K562 (cell line): ENCODE data around the gene ZNF48. TPM values are rescaled to one million over a fixed set of nuclear protein-coding genes. Genes with fewer than 3 reads are reported as not detected.

Experiments
- BRD9 ChIP-seq: fragments of 450-650 bp; IDR thresholded peaks from 2 replicates; pipeline ENCODE4 v1.6.1; 2018; ENCODE audit warnings: low read depth; ENCODE audit not compliant: partially characterized antibody
- FOXP1 ChIP-seq: sonication (generic); formaldehyde crosslinking; IDR thresholded peaks from 2 replicates; pipeline ENCODE4 v1.8.0; 2022; ENCODE audit warnings: mild to moderate bottlenecking, missing genetic modification reagents
- L3MBTL2 ChIP-seq: fragments of 450-650 bp; IDR thresholded peaks from 2 replicates; pipeline ENCODE4 v1.6.1; 2016; ENCODE audit warnings: mild to moderate bottlenecking, moderate library complexity
- MIER1 ChIP-seq: fragments of 450-650 bp; IDR thresholded peaks from 2 replicates; pipeline ENCODE4 v1.6.1; 2016; ENCODE audit warnings: antibody characterized with exemption, mild to moderate bottlenecking, low read depth
- MYC ChIP-seq, 2 experiments: fragments of 250-450 bp in 1 of 2; sonication (Bioruptor Pico) in 1 of 2; IDR thresholded peaks; 2 replicates each; pipeline versions ENCODE4 v1.5.1 to v1.6.1; 2012 to 2021; ENCODE audit warnings: low read depth in 2 of 2, borderline replicate concordance in 1 of 2, improper control_type of control experiment in 1 of 2, low read length in 1 of 2, mild to moderate bottlenecking in 1 of 2, moderate library complexity in 1 of 2
- NR3C1 ChIP-seq: sonication (generic); formaldehyde crosslinking; IDR thresholded peaks from 2 replicates; pipeline ENCODE4 v1.8.1; 2022; ENCODE audit warnings: missing genetic modification reagents
- PRMT5 ChIP-seq: sonication (generic); formaldehyde crosslinking; IDR thresholded peaks from 2 replicates; pipeline ENCODE4 v1.5.0; 2020; ENCODE audit warnings: missing genetic modification reagents
- RFX1 ChIP-seq: fragments of 450-650 bp; IDR thresholded peaks from 2 replicates; pipeline ENCODE4 v1.6.1; 2016; ENCODE audit warnings: mild to moderate bottlenecking, moderate library complexity
- SIN3B ChIP-seq: fragments of 450-650 bp; IDR thresholded peaks from 2 replicates; pipeline ENCODE4 v1.6.1; 2017; ENCODE audit warnings: low read depth, mild to moderate bottlenecking, moderate library complexity
- SLC30A9 ChIP-seq: fragments of 250-450 bp; sonication (Bioruptor Pico); IDR thresholded peaks from 2 replicates; pipeline ENCODE4 v1.8.0; 2022; ENCODE audit warnings: mild to moderate bottlenecking, moderate library complexity
- TAF9B ChIP-seq: fragments of 450-650 bp; IDR thresholded peaks from 2 replicates; pipeline ENCODE4 v1.6.1; 2018; ENCODE audit warnings: mild to moderate bottlenecking; ENCODE audit not compliant: partially characterized antibody
- TFAM ChIP-seq: fragments of 250-450 bp; sonication (Bioruptor Pico); conservative IDR thresholded peaks from 2 replicates; pipeline ENCODE4 v1.5.0; 2021; ENCODE audit warnings: mild to moderate bottlenecking, moderate library complexity
- ZFP36 ChIP-seq: fragments of 150-350 bp; IDR thresholded peaks from 2 replicates; pipeline ENCODE4 v1.6.1; 2018; ENCODE audit warnings: low read length, low read depth; ENCODE audit not compliant: partially characterized antibody
- ZKSCAN8 ChIP-seq: fragments of 200-800 bp; sonication (Bioruptor generic); IDR thresholded peaks from 2 replicates; pipeline ENCODE4 v1.6.1; 2016; ENCODE audit warnings: missing genetic modification characterization, missing compliant biosample characterization
- ZNF212 ChIP-seq: fragments of 450-650 bp; formaldehyde crosslinking; IDR thresholded peaks from 2 replicates; pipeline ENCODE4 v1.4.0; 2020; ENCODE audit warnings: mild to moderate bottlenecking
- polyA plus RNA-seq, 8 experiments: library from polyadenylated mRNA; depleted of rRNA in 4 of 8; stranded (reverse) in 5 of 8; unstranded in 3 of 8; fragments of >200 nt; fragmentation: Nextera tagmentation in 2 of 8; fragmentation: Illumina TruSeq in 1 of 8; extraction: Ambion mirVana in 2 of 8; extraction: Trizol in 1 of 8; gene quantifications; 2 replicates each; pipeline versions ENCODE4 v1.2.1 to v1.2.3, GENCODE V29; 2011 to 2014; ENCODE audit warnings: inconsistent platforms in 1 of 8, missing spikeins in 1 of 8
- total RNA-seq, 7 experiments: library from RNA; depleted of rRNA in 6 of 7; stranded (reverse); fragments of >200 nt in 6 of 7; fragmentation: Illumina TruSeq in 2 of 7; extraction: Trizol in 2 of 7; gene quantifications; 2 replicates each; pipeline versions ENCODE4 v1.2.1 to v1.2.3, GENCODE V29; 2011 to 2021; ENCODE audit warnings: low replicate concordance in 1 of 7
- TF ChIP-seq, protein P1 (sequence below): sonication (generic); formaldehyde crosslinking; IDR thresholded peaks from 2 replicates; pipeline ENCODE4 v1.8.0; 2022; ENCODE audit warnings: mild to moderate bottlenecking, missing genetic modification reagents
- TF ChIP-seq, protein P2 (sequence below): fragments of 200-400 bp; formaldehyde crosslinking; IDR thresholded peaks from 2 replicates; pipeline ENCODE4 v1.6.1; 2017; ENCODE audit warnings: mild to moderate bottlenecking, low read depth, low read length, moderate library complexity
- TF ChIP-seq, protein P3 (sequence below): IDR thresholded peaks from 2 replicates; pipeline ENCODE4 v1.6.1; 2011; ENCODE audit not compliant: insufficient read length; ENCODE audit errors: extremely low read depth
- TF ChIP-seq, protein P4 (sequence below): sonication (generic); IDR thresholded peaks from 2 replicates; pipeline ENCODE4 v1.6.1; 2016

The ZNF48 gene
- total and polyA plus RNA-seq, 9 of the 15 experiments (the other 6 are each of a cell fraction or from before 2014, with no cell fraction given), result 0.38 to 11.6 (median 4.7) TPM

DNA sequence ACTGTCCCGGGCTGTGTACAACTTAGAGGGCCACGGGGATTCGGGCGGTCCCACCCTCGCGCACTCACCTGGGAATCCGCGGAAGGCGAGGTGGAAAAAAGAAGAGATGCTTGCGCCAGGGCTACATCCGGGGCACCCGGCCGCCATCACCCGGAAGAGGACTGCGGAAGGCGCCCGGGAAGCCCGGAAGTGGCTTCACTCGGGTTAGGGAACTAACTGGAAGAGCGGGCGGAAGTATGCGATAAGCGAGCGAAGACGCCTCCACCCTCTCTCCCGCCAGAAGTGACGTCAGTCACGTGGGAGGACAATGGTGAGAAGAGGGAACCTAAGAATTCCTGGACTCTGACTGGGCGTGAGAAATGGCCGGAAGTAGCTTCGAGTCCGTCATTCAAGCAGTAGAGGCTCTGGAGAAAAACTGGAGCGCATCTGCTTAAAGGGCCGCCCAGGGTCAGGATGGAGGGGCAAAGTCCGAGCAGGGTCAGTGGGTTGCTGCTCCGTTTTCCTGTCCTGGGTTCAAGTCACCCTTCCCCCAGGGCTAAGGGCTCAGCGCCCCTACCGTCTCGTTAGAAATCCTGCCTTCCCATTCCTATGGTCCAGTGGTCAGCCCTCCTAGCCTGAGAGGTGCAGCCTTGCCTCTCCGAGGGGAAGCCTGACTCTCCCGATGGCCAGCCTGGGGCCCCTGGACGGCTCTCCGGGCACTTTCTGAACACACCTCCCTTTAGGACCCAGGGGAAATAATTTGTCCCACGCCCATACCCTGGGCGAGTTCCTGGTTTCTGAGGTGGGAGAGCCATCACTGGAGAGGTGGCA is 39.9 kb upstream of the ZNF48 start, which contains the start of gene CD2BP2 (continued):
- TF ChIP-seq BRD9, result no peak
- TF ChIP-seq TFAM, result no peak
- TF ChIP-seq, protein P1, sequence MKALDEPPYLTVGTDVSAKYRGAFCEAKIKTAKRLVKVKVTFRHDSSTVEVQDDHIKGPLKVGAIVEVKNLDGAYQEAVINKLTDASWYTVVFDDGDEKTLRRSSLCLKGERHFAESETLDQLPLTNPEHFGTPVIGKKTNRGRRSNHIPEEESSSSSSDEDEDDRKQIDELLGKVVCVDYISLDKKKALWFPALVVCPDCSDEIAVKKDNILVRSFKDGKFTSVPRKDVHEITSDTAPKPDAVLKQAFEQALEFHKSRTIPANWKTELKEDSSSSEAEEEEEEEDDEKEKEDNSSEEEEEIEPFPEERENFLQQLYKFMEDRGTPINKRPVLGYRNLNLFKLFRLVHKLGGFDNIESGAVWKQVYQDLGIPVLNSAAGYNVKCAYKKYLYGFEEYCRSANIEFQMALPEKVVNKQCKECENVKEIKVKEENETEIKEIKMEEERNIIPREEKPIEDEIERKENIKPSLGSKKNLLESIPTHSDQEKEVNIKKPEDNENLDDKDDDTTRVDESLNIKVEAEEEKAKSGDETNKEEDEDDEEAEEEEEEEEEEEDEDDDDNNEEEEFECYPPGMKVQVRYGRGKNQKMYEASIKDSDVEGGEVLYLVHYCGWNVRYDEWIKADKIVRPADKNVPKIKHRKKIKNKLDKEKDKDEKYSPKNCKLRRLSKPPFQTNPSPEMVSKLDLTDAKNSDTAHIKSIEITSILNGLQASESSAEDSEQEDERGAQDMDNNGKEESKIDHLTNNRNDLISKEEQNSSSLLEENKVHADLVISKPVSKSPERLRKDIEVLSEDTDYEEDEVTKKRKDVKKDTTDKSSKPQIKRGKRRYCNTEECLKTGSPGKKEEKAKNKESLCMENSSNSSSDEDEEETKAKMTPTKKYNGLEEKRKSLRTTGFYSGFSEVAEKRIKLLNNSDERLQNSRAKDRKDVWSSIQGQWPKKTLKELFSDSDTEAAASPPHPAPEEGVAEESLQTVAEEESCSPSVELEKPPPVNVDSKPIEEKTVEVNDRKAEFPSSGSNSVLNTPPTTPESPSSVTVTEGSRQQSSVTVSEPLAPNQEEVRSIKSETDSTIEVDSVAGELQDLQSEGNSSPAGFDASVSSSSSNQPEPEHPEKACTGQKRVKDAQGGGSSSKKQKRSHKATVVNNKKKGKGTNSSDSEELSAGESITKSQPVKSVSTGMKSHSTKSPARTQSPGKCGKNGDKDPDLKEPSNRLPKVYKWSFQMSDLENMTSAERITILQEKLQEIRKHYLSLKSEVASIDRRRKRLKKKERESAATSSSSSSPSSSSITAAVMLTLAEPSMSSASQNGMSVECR (CRISPR knock-in tag), result peak; percentile 76
- no peak for TF ChIP-seq ZFP36
- no peak for TF ChIP-seq ZKSCAN8 (CRISPR knock-in tag)
- no peak for TF ChIP-seq ZNF212 (CRISPR knock-in tag)
- peak; percentile 71; the same call in 1 of the 2 replicates for TF ChIP-seq SIN3B
- peak; percentile 63; the same call in 1 of the 2 replicates for TF ChIP-seq MYC (IDR thresholded peaks at IDR 0.05; ENCODE audit: low read depth, low read length)
- peak; percentile 42; the same call in 1 of the 2 replicates for TF ChIP-seq MYC (CRISPR knock-in tag; IDR thresholded peaks at IDR 0.05; ENCODE audit: borderline replicate concordance, low read depth)
- TF ChIP-seq TAF9B, result peak; percentile 83
- TF ChIP-seq, protein P2, sequence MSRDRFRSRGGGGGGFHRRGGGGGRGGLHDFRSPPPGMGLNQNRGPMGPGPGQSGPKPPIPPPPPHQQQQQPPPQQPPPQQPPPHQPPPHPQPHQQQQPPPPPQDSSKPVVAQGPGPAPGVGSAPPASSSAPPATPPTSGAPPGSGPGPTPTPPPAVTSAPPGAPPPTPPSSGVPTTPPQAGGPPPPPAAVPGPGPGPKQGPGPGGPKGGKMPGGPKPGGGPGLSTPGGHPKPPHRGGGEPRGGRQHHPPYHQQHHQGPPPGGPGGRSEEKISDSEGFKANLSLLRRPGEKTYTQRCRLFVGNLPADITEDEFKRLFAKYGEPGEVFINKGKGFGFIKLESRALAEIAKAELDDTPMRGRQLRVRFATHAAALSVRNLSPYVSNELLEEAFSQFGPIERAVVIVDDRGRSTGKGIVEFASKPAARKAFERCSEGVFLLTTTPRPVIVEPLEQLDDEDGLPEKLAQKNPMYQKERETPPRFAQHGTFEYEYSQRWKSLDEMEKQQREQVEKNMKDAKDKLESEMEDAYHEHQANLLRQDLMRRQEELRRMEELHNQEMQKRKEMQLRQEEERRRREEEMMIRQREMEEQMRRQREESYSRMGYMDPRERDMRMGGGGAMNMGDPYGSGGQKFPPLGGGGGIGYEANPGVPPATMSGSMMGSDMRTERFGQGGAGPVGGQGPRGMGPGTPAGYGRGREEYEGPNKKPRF, result no peak
- peak; percentile 92 for TF ChIP-seq L3MBTL2
- TF ChIP-seq RFX1, result no peak
- no peak for TF ChIP-seq SLC30A9
- no peak for TF ChIP-seq PRMT5 (CRISPR knock-in tag)
- TF ChIP-seq FOXP1, result peak; percentile 36; the same call in 1 of the 2 replicates
- TF ChIP-seq MIER1, result no peak
- TF ChIP-seq, protein P3, sequence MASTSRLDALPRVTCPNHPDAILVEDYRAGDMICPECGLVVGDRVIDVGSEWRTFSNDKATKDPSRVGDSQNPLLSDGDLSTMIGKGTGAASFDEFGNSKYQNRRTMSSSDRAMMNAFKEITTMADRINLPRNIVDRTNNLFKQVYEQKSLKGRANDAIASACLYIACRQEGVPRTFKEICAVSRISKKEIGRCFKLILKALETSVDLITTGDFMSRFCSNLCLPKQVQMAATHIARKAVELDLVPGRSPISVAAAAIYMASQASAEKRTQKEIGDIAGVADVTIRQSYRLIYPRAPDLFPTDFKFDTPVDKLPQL, result no peak
- TF ChIP-seq, protein P4, sequence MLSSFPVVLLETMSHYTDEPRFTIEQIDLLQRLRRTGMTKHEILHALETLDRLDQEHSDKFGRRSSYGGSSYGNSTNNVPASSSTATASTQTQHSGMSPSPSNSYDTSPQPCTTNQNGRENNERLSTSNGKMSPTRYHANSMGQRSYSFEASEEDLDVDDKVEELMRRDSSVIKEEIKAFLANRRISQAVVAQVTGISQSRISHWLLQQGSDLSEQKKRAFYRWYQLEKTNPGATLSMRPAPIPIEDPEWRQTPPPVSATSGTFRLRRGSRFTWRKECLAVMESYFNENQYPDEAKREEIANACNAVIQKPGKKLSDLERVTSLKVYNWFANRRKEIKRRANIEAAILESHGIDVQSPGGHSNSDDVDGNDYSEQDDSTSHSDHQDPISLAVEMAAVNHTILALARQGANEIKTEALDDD, result no peak
- no peak for TF ChIP-seq NR3C1 (CRISPR knock-in tag)
